Hippocampal formation (tissue), 2 donors: ENCODE results near the gene ADAT1.

Experiments used
- DNase-seq, 2 donors: peaks; one replicate each; lab custom pipeline; 2025; lab: John Stamatoyannopoulos, UW

Gene ADAT1

GRCh38 chr16:75622761-75623605 lies at the start of gene ADAT1:
ADAT1 (minus strand) TSS chr16:75623281; CDS start chr16:75620799, 2,482 bp downstream.
- DNase-seq: peak; percentile 92 to 93

GRCh38 chr16:75667503-75667902 lies 44.4 kb upstream of the ADAT1 start:
- DNase-seq: no peak

- peak in 1 of 2 donors; percentile 12 for DNase-seq
Measured at GRCh38 chr16:75660726-75661302, 37.7 kb upstream of the ADAT1 start.

- peak in 1 of 2 donors; percentile 14 for DNase-seq
Measured at GRCh38 chr16:75660321-75660720, 37.2 kb upstream of the ADAT1 start.

GRCh38 chr16:75658175-75658574 lies 35.1 kb upstream of the ADAT1 start:
- DNase-seq: no peak

- peak in 1 of 2 donors; percentile 35 for DNase-seq
Measured at GRCh38 chr16:75653922-75654321, 30.8 kb upstream of the ADAT1 start.

- DNase-seq: peak; percentile 67 to 74
Measured at GRCh38 chr16:75648265-75649076, 25.4 kb upstream of the ADAT1 start.

- DNase-seq: peak; percentile 93 to 94
Measured at GRCh38 chr16:75647492-75648264, 24.6 kb upstream of the ADAT1 start, which contains the start of the genes KARS1 and TERF2IP. KARS1 (minus strand) TSS chr16:75647665; CDS start chr16:75647639, 26 bp downstream. TERF2IP (plus strand) TSS chr16:75647773; CDS start chr16:75647883, 110 bp downstream.

- DNase-seq: no peak
Measured at GRCh38 chr16:75647112-75647491, 24.0 kb upstream of the ADAT1 start.

GRCh38 chr16:75644240-75645012 lies 21.3 kb upstream of the ADAT1 start:
- DNase-seq: no peak

- DNase-seq: no peak
Measured at GRCh38 chr16:75640598-75640997, 17.5 kb upstream of the ADAT1 start.

- no peak for DNase-seq
Measured at GRCh38 chr16:75635036-75635435, 12.0 kb upstream of the ADAT1 start.

GRCh38 chr16:75632857-75633256 lies 9.8 kb upstream of the ADAT1 start:
- DNase-seq: no peak

- no peak for DNase-seq
Measured at GRCh38 chr16:75630052-75630451, 7.0 kb upstream of the ADAT1 start.

GRCh38 chr16:75629132-75629531 lies 6.1 kb upstream of the ADAT1 start:
- DNase-seq: no peak

- no peak for DNase-seq
Measured at GRCh38 chr16:75628351-75628750, 5.3 kb upstream of the ADAT1 start.

- no peak for DNase-seq
Measured at GRCh38 chr16:75627851-75628250, 4.8 kb upstream of the ADAT1 start.

- DNase-seq: no peak
Measured at GRCh38 chr16:75626806-75627205, 3.7 kb upstream of the ADAT1 start.

- DNase-seq: no peak
Measured at GRCh38 chr16:75624921-75625334, 1.8 kb upstream of the ADAT1 start.

GRCh38 chr16:75621170-75621477 lies 2.0 kb downstream of the ADAT1 start:
- peak in 1 of 2 donors; percentile 18 for DNase-seq
